Smooth muscle cell (in vitro differentiated cells): ENCODE measurements around the gene ATRN. TPM values are rescaled to one million over a fixed set of nuclear protein-coding genes. Genes with fewer than 3 reads are reported as not detected.

Experiments used
- DNase-seq: peaks from one replicate; lab custom pipeline; 2025; ENCODE audit not compliant: unreplicated experiment; lab: John Stamatoyannopoulos, UW
- H2AFZ ChIP-seq: fragments of 200-600 bp; sonication (generic); 2 replicates; pipeline ENCODE4 v1.6.0; 2016; ENCODE audit warnings: antibody characterized with exemption, low read depth, mild to moderate bottlenecking
- H3F3A ChIP-seq: fragments of 200-600 bp; sonication (generic); 2 replicates; pipeline ENCODE4 v1.6.0; 2017; ENCODE audit warnings: antibody characterized with exemption, low read depth
- H3K27ac ChIP-seq: fragments of 200-600 bp; sonication (generic); 2 replicates; pipeline ENCODE4 v1.5.1; 2016; ENCODE audit warnings: low read depth, mild to moderate bottlenecking
- H3K27me3 ChIP-seq: fragments of 200-600 bp; sonication (generic); 2 replicates; pipeline ENCODE4 v1.6.1; 2016; ENCODE audit warnings: low read depth, mild to moderate bottlenecking
- H3K36me3 ChIP-seq: fragments of 200-600 bp; sonication (generic); 2 replicates; pipeline ENCODE4 v1.5.1; 2016; ENCODE audit warnings: low read depth
- H3K4me1 ChIP-seq: fragments of 200-600 bp; sonication (generic); 2 replicates; pipeline ENCODE4 v1.5.1; 2016; ENCODE audit warnings: low read depth
- H3K4me2 ChIP-seq: fragments of 200-600 bp; sonication (generic); 2 replicates; pipeline ENCODE4 v1.6.0; 2016; ENCODE audit warnings: mild to moderate bottlenecking
- H3K4me3 ChIP-seq: fragments of 200-600 bp; sonication (generic); 2 replicates; pipeline ENCODE4 v1.5.1; 2016; ENCODE audit warnings: mild to moderate bottlenecking
- H3K79me2 ChIP-seq: fragments of 200-600 bp; sonication (generic); 2 replicates; pipeline ENCODE4 v1.6.0; 2016; ENCODE audit warnings: low read depth, mild to moderate bottlenecking
- H3K9ac ChIP-seq: fragments of 200-600 bp; sonication (generic); 2 replicates; pipeline ENCODE4 v1.6.0; 2016; ENCODE audit warnings: low read depth
- H3K9me3 ChIP-seq: fragments of 200-600 bp; sonication (generic); replicated peaks from 2 replicates; pipeline ENCODE4 v1.5.1; 2016; ENCODE audit warnings: low read depth
- H4K20me1 ChIP-seq: fragments of 200-600 bp; sonication (generic); 2 replicates; pipeline ENCODE4 v1.6.0; 2016; ENCODE audit warnings: low read depth
- WGBS: methylation state at CpG from one replicate; pipeline ENCODE4 v1.1.7; 2016; ENCODE audit warnings: low lambda C conversion rate; 5-methylcytosine and 5-hydroxymethylcytosine counted together
- polyA plus RNA-seq: library from polyadenylated mRNA; unstranded; fragments of >200 nt; fragmentation: Nextera tagmentation; extraction: Ambion mirVana; gene quantifications from 2 replicates; pipeline ENCODE4 v1.2.1, GENCODE V29; 2016
- total RNA-seq: library from RNA; depleted of rRNA; stranded (reverse); fragments of >200 nt; gene quantifications from 2 replicates; pipeline ENCODE4 v1.2.3, GENCODE V29; 2014
- TF ChIP-seq, protein P1 (sequence below): fragments of 200-600 bp; sonication (generic); IDR thresholded peaks from 2 replicates; pipeline ENCODE4 v1.5.1; 2017; ENCODE audit warnings: borderline replicate concordance, mild to moderate bottlenecking, antibody characterized with exemption; ENCODE audit not compliant: insufficient read depth, poor library complexity, severe bottlenecking

Gene ATRN
- total and polyA plus RNA-seq, 2 experiments from 2014 or later: 17.9 to 44.0 TPM

DNA sequence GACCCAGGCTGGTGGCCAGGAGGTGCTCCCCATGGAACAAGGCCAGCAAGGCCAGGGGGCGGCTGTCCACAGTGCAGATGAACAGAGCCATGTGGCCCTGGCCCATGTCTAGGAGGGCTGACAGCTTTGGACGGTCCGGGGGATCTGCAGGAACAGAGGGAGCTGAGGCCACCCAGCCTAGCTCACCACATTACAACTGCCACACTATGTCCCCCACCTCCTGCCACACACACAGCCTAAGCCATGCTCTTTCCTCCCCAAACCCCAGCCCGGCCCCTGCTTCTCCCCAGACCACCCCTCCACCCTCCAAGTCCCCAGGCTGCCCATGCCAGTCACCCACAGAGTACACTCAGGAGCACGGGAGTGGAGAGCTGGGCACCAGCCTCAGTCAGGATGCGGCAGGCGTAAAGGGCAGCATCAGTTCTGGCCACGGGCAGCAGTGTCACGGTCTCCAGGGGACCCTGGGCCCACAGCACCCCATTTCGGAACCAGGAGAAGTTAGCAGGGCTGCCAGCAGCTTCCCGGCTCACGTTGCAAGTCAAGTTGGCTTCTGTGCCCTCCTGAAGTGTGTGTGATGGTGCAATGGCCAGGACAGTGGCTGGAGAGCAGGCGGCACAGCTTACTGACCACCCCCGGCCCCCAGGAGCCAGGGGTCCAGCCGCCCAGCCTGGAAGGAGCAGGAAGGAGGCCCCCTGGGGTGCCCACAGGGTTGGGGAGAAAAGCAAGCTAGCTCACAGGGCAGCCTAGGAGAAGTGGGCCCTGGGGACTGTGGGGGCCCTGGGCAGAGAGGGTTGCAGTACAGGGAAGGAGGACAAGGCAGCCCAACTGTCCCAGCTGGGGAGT, 226.1 kb downstream of the ATRN start:
- Histone ChIP-seq H3K9me3 (no peaks in the 10 kb centered on the region), H3F3A (no peaks in the 10 kb centered on the region), H3K79me2 (no peaks in the 10 kb centered on the region), H3K4me3 (no peak overlapping the region), H3K36me3 (no peaks in the 10 kb centered on the region), H3K4me2 (no peak overlapping the region), H4K20me1 (no peaks in the 10 kb centered on the region), H3K27ac (no peak overlapping the region), H3K4me1 (no peaks in the 10 kb centered on the region), H3K9ac (no peak overlapping the region), H2AFZ (no peak overlapping the region), H3K27me3 (no peaks in the 10 kb centered on the region)
- no peak for DNase-seq
- TF ChIP-seq, protein P1, sequence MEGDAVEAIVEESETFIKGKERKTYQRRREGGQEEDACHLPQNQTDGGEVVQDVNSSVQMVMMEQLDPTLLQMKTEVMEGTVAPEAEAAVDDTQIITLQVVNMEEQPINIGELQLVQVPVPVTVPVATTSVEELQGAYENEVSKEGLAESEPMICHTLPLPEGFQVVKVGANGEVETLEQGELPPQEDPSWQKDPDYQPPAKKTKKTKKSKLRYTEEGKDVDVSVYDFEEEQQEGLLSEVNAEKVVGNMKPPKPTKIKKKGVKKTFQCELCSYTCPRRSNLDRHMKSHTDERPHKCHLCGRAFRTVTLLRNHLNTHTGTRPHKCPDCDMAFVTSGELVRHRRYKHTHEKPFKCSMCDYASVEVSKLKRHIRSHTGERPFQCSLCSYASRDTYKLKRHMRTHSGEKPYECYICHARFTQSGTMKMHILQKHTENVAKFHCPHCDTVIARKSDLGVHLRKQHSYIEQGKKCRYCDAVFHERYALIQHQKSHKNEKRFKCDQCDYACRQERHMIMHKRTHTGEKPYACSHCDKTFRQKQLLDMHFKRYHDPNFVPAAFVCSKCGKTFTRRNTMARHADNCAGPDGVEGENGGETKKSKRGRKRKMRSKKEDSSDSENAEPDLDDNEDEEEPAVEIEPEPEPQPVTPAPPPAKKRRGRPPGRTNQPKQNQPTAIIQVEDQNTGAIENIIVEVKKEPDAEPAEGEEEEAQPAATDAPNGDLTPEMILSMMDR: no peak
- 97% methylated on average over 14 of the region's 15 CpGs for WGBS

DNA sequence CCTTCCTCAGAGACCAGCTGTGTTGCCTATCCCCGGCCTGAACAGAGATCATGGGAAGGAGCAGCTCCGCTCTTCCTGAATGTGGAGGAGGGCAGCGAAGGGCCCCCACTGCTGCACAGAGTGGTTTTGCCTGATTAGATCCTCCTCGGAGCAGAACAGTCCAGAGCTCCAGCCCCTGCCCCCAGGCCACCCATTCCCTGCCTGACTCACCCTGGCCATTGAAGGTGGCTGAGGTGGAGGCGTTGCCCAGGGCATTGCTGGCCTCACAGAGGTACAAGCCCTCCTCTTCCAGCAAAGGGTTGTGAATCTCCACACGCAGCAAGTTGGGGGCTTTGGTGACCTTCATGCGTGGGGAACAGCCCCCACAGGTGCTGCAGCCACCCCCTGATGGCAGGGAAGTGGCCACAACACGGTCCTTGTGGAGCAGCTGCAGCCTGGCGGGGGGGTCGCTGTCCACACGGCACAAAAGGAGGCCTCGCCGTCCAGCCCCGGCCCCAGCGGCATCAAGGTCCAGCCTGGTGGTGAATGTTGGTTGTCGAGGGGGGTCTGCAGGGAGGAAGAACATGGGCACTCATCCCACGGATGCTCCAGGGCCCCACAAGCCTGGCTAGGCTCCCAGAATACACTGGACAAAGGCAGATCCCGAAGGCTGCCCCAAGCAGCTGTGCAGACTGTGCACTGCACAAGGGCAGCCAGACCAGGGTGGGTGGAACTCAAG, 226.9 kb downstream of the ATRN start:
- no peaks in the 10 kb centered on the region for H3F3A ChIP-seq
- 84% methylated on average over 18 of the region's 18 CpGs for WGBS
- H3K36me3 ChIP-seq: no peaks in the 10 kb centered on the region
- no peak overlapping the region for H3K27ac ChIP-seq
- DNase-seq: no peak
- H3K4me1 ChIP-seq: no peaks in the 10 kb centered on the region
- no peaks in the 10 kb centered on the region for H3K79me2 ChIP-seq
- no peaks in the 10 kb centered on the region for H3K9me3 ChIP-seq
- TF ChIP-seq, protein P1: no peak
- H3K9ac ChIP-seq: no peak overlapping the region
- no peaks in the 10 kb centered on the region for H3K27me3 ChIP-seq
- no peak overlapping the region for H3K4me3 ChIP-seq
- H4K20me1 ChIP-seq: no peaks in the 10 kb centered on the region
- no peak overlapping the region for H2AFZ ChIP-seq
- H3K4me2 ChIP-seq: no peak overlapping the region

DNA sequence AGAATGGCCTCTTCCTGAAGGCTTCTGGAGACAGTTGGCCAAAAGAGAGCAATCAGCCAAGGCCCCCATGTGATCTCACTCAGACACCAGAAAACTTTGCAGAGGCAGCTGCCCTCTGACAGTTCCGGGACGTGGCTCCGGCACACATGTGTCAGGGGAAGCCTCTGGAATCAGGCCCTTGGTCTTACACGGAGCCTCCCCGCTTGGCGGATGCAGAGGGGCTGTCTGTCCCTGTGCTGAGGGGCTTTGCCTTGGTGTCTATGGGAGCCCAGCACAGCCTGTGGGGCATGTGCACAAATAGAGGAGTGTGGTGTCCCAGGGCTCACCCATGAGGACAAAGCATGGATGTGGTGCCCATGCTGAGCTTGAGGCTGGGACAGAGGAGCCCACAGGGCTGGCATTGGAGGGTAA, 227.8 kb downstream of the ATRN start:
- no peaks in the 10 kb centered on the region for H3K36me3 ChIP-seq
- no peaks in the 10 kb centered on the region for H3F3A ChIP-seq
- no peak for DNase-seq
- no peak overlapping the region for H3K9ac ChIP-seq
- H3K27me3 ChIP-seq: no peaks in the 10 kb centered on the region
- 90% methylated on average over 6 of the region's 6 CpGs for WGBS
- H4K20me1 ChIP-seq: no peaks in the 10 kb centered on the region
- H3K4me2 ChIP-seq: no peak overlapping the region
- H3K4me1 ChIP-seq: no peaks in the 10 kb centered on the region
- H3K9me3 ChIP-seq: no peaks in the 10 kb centered on the region
- no peak overlapping the region for H3K27ac ChIP-seq
- no peaks in the 10 kb centered on the region for H3K79me2 ChIP-seq
- TF ChIP-seq, protein P1: no peak
- no peak overlapping the region for H3K4me3 ChIP-seq
- H2AFZ ChIP-seq: no peak overlapping the region
